Right lobe of liver (tissue), 6 donors: ENCODE measurements around the gene ABHD12. TPM values are rescaled to one million over a fixed set of nuclear protein-coding genes. Genes with fewer than 3 reads are reported as not detected.

Experiments used
- ATAC-seq, 4 donors: fragments of 200-7000 bp; cut with Tn5 transposase; one replicate each; pipeline ENCODE4 v1.9.1; 2020; ENCODE audit warnings: mild to moderate bottlenecking in 4 of 4, moderate library complexity in 4 of 4
- DNase-seq, 3 donors: peaks; one replicate each; pipeline ENCODE4 v3.0.0-alpha.2; 2020
- H3K27ac ChIP-seq, 3 donors: fragments of 200-600 bp; one replicate each; pipeline ENCODE4 v1.8.0; 2022
- H3K27me3 ChIP-seq, 2 donors: fragments of 200-600 bp; one replicate each; pipeline ENCODE4 v1.8.0; 2022
- H3K36me3 ChIP-seq, 4 donors: fragments of 200-600 bp; sonication (generic) in 1 of 4; one replicate each; pipeline versions ENCODE4 v1.5.1 to v1.8.0; 2017 to 2022; ENCODE audit warnings: control low read depth in 1 of 4
- H3K4me1 ChIP-seq, 4 donors: fragments of 200-600 bp; sonication (generic) in 1 of 4; one replicate each; pipeline versions ENCODE4 v1.5.1 to v1.8.0; 2017 to 2022; ENCODE audit warnings: control low read depth in 1 of 4
- H3K4me3 ChIP-seq, 3 donors: fragments of 200-600 bp; one replicate each; pipeline ENCODE4 v1.8.0; 2022
- H3K9me3 ChIP-seq, 4 donors: fragments of 200-600 bp; sonication (generic) in 1 of 4; one replicate each; pipeline versions ENCODE4 v1.5.1 to v1.8.0; 2017 to 2022; ENCODE audit warnings: control low read depth in 1 of 4
- CTCF ChIP-seq, 4 donors: fragments of 200-600 bp in 3 of 4; fragments of 450-650 bp in 1 of 4; IDR thresholded peaks; one replicate each; pipeline versions ENCODE4 v1.5.1 to v1.8.0; 2016 to 2022; ENCODE audit warnings: antibody characterized with exemption in 4 of 4, mild to moderate bottlenecking in 2 of 4
- POLR2A ChIP-seq: fragments of 450-650 bp; IDR thresholded peaks from one replicate; pipeline ENCODE4 v1.6.1; 2017; ENCODE audit warnings: antibody characterized with exemption, mild to moderate bottlenecking
- WGBS: methylation state at CpG from one replicate; pipeline ENCODE4 v1.1.6; 2018; ENCODE audit warnings: low coverage, low lambda C conversion rate; ENCODE audit not compliant: insufficient coverage; ENCODE audit errors: missing lambda C conversion rate; 5-methylcytosine and 5-hydroxymethylcytosine counted together
- intact Hi-C, 2 donors: fragments of 100-400 bp; cut with DNase I; formaldehyde crosslinking; loops; one replicate each; pipeline versions ENCODE4 v1.11.2 to v1.14.1; 2022
- total RNA-seq, 6 experiments: library from RNA; depleted of rRNA in 2 of 6; stranded (reverse); fragments of >200 nt in 2 of 6; fragmentation: NEBNext Ultra II Directional in 3 of 6; extraction: Animal tissue kit (Norgen Biotek cat#: 25700) in 3 of 6; gene quantifications; one replicate each; pipeline versions ENCODE4 v1.1.0 to v1.2.4, GENCODE V29; 2016 to 2023
- donor health status: DM: no; HTN: yes; CAD: no.
- donor health status: DM: no; HTN: no; CAD: no.
- donor health status: DM: no; HTN: no; CAD: no.
- donor health status: DM: no; HTN: yes; CAD: no.
- donor health status: DM: no; HTN: yes; CAD: no.

Gene ABHD12
- total RNA-seq, 6 experiments from 2014 or later: 16.1 to 23.6 (median 18.7) TPM

- no peak overlapping the region for H3K27ac ChIP-seq
- intact Hi-C loops: no loop called here
- peaks cover 0 to 4% (median 0%) of the 10 kb centered on the region in 4 donors for H3K36me3 ChIP-seq
- DNase-seq (peak; percentile 17 to 46 (median 39)), ATAC-seq (peak in 1 of 4 donors; percentile 16)
- H3K27me3 ChIP-seq: no peaks in the 10 kb centered on the region
- TF ChIP-seq CTCF (IDR thresholded peaks at IDR 0.05) (no peak), POLR2A (no peak)
- no peaks in the 10 kb centered on the region for H3K4me1 ChIP-seq
- 68% methylated on average over 4 of the region's 22 CpGs for WGBS
- no peaks in the 10 kb centered on the region for H3K9me3 ChIP-seq
- H3K4me3 ChIP-seq: no peak overlapping the region
Observed at GRCh38 chr20:25288291-25289181, 102.1 kb downstream of the ABHD12 start.

- TF ChIP-seq CTCF (IDR thresholded peaks at IDR 0.05): no peak
- TF ChIP-seq POLR2A: no peak
- intact Hi-C loops: no loop called here
- Histone ChIP-seq H3K4me1 (no peaks in the 10 kb centered on the region), H3K36me3 (peaks cover 0 to 4% (median 0%) of the 10 kb centered on the region in 4 donors), H3K27ac (no peak overlapping the region), H3K27me3 (no peaks in the 10 kb centered on the region), H3K4me3 (no peak overlapping the region), H3K9me3 (no peaks in the 10 kb centered on the region)
- DNase-seq (peak; percentile 15 to 33 (median 16)), ATAC-seq (no peak)
- 99% methylated on average over 7 of the region's 16 CpGs for WGBS
Observed at GRCh38 chr20:25287631-25288290, 102.9 kb downstream of the ABHD12 start.

- DNase-seq (peak; percentile 10 to 25 (median 22)), ATAC-seq (no peak)
- Histone ChIP-seq H3K27me3 (no peaks in the 10 kb centered on the region), H3K27ac (no peak overlapping the region), H3K4me1 (no peaks in the 10 kb centered on the region), H3K9me3 (no peaks in the 10 kb centered on the region), H3K4me3 (no peak overlapping the region), H3K36me3 (peaks cover 0 to 4% (median 0%) of the 10 kb centered on the region in 4 donors)
- intact Hi-C loops: no loop called here
- 100% methylated on average over 2 of the region's 12 CpGs for WGBS
- TF ChIP-seq POLR2A (no peak), CTCF (IDR thresholded peaks at IDR 0.05) (no peak)
Observed at GRCh38 chr20:25286917-25287316, 103.7 kb downstream of the ABHD12 start.

- no peak for ATAC-seq
- H3K4me3 ChIP-seq: no peak overlapping the region
- TF ChIP-seq POLR2A (no peak), CTCF (IDR thresholded peaks at IDR 0.05) (no peak)
- 93% methylated on average over 5 of the region's 24 CpGs for WGBS
- DNase-seq: peak; percentile 17 to 53 (median 33)
- H3K27me3 ChIP-seq: no peaks in the 10 kb centered on the region
- peaks cover 0 to 4% (median 0%) of the 10 kb centered on the region in 4 donors for H3K36me3 ChIP-seq
- intact Hi-C loops: no loop called here
- no peaks in the 10 kb centered on the region for H3K4me1 ChIP-seq
- H3K27ac ChIP-seq: no peak overlapping the region
- no peaks in the 10 kb centered on the region for H3K9me3 ChIP-seq
Observed at GRCh38 chr20:25285856-25286798, 104.5 kb downstream of the ABHD12 start.
